ENCODE measurements around the gene SPTLC1.

GRCh38 chr9:92138157-92138959, 23.1 kb upstream of the SPTLC1 start:
- no peak for TF ChIP-seq POLR2A (IDR thresholded peaks at IDR 0.05; ENCODE audit: low read length)
- no peak for TF ChIP-seq GATA1 (IDR thresholded peaks at IDR 0.05; ENCODE audit: low read depth, low read length)

Data from erythroblast (primary cell).